ENCODE measurements around the gene HDAC10. TPM values are rescaled to one million over a fixed set of nuclear protein-coding genes. Genes with fewer than 3 reads are reported as not detected.
"Not testable (repeated sequence)": the region's sequence is repeated elsewhere in the genome, so short reads cannot be mapped to it uniquely, and the experiment has no call there.

Gene HDAC10
- total RNA-seq, 2 donors from 2014 or later: 55.2 to 60.0 TPM

DNA sequence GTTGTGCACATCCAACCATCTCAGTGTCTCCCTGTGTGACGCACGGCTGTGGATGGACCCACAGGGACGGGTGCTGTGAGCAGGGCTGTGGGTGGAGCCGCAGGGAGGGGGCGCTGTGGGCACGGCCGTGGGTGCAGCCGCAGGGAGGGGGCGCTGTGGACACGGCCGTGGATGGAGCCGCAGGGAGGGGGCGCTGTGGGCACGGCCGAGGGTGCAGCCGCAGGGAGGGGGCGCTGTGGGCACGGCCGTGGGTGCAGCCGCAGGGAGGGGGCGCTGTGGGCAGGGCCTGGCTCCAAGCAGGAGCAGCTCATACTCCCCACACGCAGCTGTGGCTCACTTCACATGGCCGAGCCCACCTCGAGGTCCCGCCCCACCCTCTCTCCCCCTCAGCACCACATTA, 25.1 kb upstream of the HDAC10 start:
- TF ChIP-seq, protein P1, sequence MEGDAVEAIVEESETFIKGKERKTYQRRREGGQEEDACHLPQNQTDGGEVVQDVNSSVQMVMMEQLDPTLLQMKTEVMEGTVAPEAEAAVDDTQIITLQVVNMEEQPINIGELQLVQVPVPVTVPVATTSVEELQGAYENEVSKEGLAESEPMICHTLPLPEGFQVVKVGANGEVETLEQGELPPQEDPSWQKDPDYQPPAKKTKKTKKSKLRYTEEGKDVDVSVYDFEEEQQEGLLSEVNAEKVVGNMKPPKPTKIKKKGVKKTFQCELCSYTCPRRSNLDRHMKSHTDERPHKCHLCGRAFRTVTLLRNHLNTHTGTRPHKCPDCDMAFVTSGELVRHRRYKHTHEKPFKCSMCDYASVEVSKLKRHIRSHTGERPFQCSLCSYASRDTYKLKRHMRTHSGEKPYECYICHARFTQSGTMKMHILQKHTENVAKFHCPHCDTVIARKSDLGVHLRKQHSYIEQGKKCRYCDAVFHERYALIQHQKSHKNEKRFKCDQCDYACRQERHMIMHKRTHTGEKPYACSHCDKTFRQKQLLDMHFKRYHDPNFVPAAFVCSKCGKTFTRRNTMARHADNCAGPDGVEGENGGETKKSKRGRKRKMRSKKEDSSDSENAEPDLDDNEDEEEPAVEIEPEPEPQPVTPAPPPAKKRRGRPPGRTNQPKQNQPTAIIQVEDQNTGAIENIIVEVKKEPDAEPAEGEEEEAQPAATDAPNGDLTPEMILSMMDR (IDR thresholded peaks at IDR 0.05): peak; percentile 50
- peak; percentile 37 for ATAC-seq (ENCODE audit: insufficient number of reproducible peaks, low FRiP score, low read depth)
- Histone ChIP-seq H3K9me3 (no peaks in the 10 kb centered on the region), H3K27me3 (replicated peaks; ENCODE audit: insufficient read depth) (no peaks in the 10 kb centered on the region), H3K27ac (peak overlapping the region in 1 of 2 donors; percentile 22), H3K36me3 (peaks cover 51% of the 10 kb centered on the region), H3K4me1 (ENCODE audit: control insufficient read depth in 1 of 2, low read depth in 2 of 2) (peaks cover 6 to 8% of the 10 kb centered on the region in 2 donors), H3K4me3 (no peak overlapping the region)
- DNase-seq (ENCODE audit: low spot score): no peak

DNA sequence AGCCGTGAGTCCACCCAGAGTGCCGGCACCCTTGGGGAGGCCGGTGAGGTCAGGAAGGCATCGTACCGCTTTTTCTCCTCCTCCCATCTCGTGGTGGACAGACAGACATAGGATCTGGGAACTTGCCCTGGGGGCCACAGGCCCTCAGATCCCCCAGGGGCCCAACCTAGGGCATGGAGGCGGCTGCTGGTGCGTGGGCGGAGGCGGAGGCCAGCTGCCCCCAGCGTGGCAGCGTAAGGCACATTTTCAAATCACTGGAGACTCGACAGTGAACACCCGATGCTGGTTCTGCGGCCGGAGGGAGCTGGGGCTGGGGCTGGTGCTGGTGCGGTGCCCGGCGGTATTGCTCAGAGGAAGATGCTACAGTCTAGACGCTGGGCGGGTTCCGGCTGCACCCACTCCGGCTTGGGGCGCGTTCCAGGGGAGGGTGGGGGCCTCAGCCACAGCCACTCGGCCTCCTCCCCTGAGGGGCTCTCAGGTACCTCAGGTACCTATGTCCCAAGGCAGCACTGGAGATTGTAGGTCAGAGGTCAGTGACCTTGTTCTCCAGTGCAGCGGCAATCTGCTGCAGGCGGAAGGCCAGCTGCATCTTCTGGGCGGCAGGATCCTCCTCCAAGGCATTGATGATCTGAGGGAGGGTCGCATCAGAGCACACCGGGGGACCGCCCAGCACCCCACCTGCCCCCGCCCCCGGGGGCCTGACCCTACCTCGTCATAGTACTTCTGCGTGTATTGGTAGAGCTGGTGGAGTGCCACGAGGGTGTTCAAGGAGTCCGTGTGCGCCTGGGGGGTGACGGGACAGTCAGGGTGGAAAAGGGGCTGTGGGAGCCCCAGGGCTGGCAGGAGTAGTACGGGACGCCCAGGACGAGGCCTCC, 24.4 kb upstream of the HDAC10 start:
- peaks cover 14 to 15% of the 10 kb centered on the region in 2 donors for H3K4me1 ChIP-seq (ENCODE audit: control insufficient read depth in 1 of 2, low read depth in 2 of 2)
- ATAC-seq (ENCODE audit: insufficient number of reproducible peaks, low FRiP score, low read depth) (no peak), DNase-seq (ENCODE audit: low spot score) (no peak)
- no peaks in the 10 kb centered on the region for H3K9me3 ChIP-seq
- TF ChIP-seq, protein P1 (IDR thresholded peaks at IDR 0.05): no peak
- H3K27ac ChIP-seq: no peak overlapping the region
- no peak overlapping the region for H3K4me3 ChIP-seq
- H3K27me3 ChIP-seq (replicated peaks; ENCODE audit: insufficient read depth): no peaks in the 10 kb centered on the region
- peaks cover 47% of the 10 kb centered on the region for H3K36me3 ChIP-seq

DNA sequence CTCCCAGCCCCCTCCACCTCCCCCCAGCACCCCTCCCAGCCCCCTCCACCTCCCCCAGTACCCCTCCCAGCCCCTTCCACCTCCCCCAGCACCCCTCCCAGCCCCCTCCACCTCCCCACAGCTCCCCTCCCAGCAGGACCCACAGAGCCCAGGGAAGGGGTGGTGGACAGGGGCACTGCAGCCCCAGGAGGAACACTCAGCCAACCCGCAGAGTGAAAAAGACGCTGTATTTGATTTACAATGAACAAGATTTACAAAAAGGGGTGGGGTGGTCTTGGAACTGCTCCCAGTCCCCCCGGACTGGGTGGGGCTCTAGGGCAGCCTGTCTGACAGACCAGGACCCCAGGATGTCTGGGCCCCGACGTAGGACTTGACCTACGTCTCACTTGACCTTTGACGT, 23.7 kb upstream of the HDAC10 start:
- TF ChIP-seq, protein P1 (IDR thresholded peaks at IDR 0.05): no peak
- H3K9me3 ChIP-seq: no peaks in the 10 kb centered on the region
- no peaks in the 10 kb centered on the region for H3K27me3 ChIP-seq (replicated peaks; ENCODE audit: insufficient read depth)
- ATAC-seq (ENCODE audit: insufficient number of reproducible peaks, low FRiP score, low read depth) (no peak), DNase-seq (ENCODE audit: low spot score) (no peak)
- H3K4me3 ChIP-seq: no peak overlapping the region
- peaks cover 40% of the 10 kb centered on the region for H3K36me3 ChIP-seq
- peaks cover 17 to 18% of the 10 kb centered on the region in 2 donors for H3K4me1 ChIP-seq (ENCODE audit: control insufficient read depth in 1 of 2, low read depth in 2 of 2)
- H3K27ac ChIP-seq: no peak overlapping the region

GRCh38 chr22:50274311-50274710, 23.2 kb upstream of the HDAC10 start:
- Histone ChIP-seq H3K27me3 (replicated peaks; ENCODE audit: insufficient read depth) (no peaks in the 10 kb centered on the region), H3K9me3 (no peaks in the 10 kb centered on the region), H3K36me3 (peaks cover 35% of the 10 kb centered on the region), H3K4me3 (no peak overlapping the region), H3K4me1 (ENCODE audit: control insufficient read depth in 1 of 2, low read depth in 2 of 2) (peaks cover 21% of the 10 kb centered on the region in 2 donors), H3K27ac (no peak overlapping the region)
- DNase-seq (ENCODE audit: low spot score): no peak
- TF ChIP-seq, protein P1 (IDR thresholded peaks at IDR 0.05): peak; percentile 25
- ATAC-seq (ENCODE audit: insufficient number of reproducible peaks, low FRiP score, low read depth): no peak

DNA sequence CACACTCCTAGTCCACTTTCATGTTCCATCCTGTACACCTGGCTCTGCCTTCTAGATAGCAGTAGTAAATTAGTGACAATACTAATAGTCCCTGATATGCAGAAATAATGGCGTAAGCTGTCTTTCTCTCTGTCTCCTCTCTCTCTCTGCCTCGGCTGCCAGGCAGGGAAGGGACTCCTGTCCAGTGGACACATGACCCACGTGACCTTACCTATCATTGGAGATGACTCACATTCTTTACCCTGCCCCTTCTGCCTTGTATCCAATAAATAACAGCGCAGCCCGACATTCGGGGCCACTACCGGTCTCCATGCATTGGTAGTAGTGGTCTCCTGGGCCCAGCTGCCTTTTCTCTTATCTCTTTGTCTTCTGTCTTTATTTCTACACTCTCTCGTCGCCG, 22.7 kb upstream of the HDAC10 start:
- H3K27me3 ChIP-seq (replicated peaks; ENCODE audit: insufficient read depth); H3K27ac ChIP-seq; H3K4me3 ChIP-seq; ATAC-seq (ENCODE audit: insufficient number of reproducible peaks, low FRiP score, low read depth); DNase-seq (ENCODE audit: low spot score); H3K9me3 ChIP-seq: not testable (repeated sequence)
- Histone ChIP-seq H3K4me1 (ENCODE audit: control insufficient read depth in 1 of 2, low read depth in 2 of 2) (peaks cover 21 to 27% of the 10 kb centered on the region in 2 donors), H3K36me3 (peaks cover 30% of the 10 kb centered on the region)

DNA sequence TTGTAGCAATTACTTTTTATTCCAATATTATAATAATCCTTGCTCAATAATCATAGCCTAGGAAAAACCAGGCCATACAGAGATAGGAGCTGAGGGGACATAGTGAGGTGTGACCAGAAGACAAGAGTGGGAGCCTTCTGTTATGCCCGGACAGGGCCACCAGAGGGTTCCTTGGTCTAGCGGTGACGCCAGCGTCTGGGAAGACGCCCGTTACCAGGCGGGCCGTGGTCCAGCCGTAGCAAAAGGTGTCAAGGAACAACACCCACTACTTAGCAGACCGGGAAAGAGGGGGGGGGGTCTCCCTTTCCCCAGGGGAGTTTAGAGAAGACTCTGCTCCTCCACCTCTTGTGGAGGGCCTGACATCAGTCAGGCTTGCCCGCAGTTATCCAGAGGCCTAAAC, 22.3 kb upstream of the HDAC10 start:
- not testable (repeated sequence) for ATAC-seq (ENCODE audit: insufficient number of reproducible peaks, low FRiP score, low read depth); H3K27ac ChIP-seq; H3K27me3 ChIP-seq (replicated peaks; ENCODE audit: insufficient read depth); H3K4me3 ChIP-seq; DNase-seq (ENCODE audit: low spot score); H3K9me3 ChIP-seq
- Histone ChIP-seq H3K4me1 (ENCODE audit: control insufficient read depth in 1 of 2, low read depth in 2 of 2) (peaks cover 21 to 31% of the 10 kb centered on the region in 2 donors), H3K36me3 (peaks cover 26% of the 10 kb centered on the region)
